Measurements from ENCODE around the gene HTR2A.
"Not testable (repeated sequence)": the region's sequence is repeated elsewhere in the genome, so short reads cannot be mapped to it uniquely, and the experiment has no call there.

Gene HTR2A

GRCh38 chr13:46804921-46805320 is 91.9 kb downstream of the HTR2A start:
- not testable (repeated sequence) for DNase-seq (ENCODE audit: low read depth)

DNA sequence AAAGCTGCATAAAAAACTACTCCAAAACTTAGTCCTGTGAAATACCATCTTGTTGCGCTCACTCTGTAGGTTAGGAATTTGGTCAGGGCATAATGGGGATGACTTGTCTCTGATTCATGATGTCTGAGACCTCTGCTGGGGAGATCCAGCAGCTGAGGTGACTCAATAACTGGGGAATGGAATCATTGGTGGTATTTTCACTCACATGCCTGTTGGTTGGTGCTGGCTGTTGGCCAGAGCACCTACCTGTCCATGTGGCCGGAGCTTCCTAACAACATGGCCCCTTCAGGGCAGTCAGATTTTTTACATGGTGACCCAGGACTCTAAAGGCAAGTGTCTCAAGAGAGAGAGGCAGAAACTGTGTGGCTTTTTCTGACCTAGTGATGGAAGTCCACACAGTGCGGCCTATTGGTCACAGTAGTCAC is 92.5 kb downstream of the HTR2A start:
- DNase-seq (ENCODE audit: low read depth): no peak

- DNase-seq (ENCODE audit: low read depth): no peak
These were observed 93.3 kb downstream of the HTR2A start for GRCh38 chr13:46803586-46803985.

- no peak for DNase-seq (ENCODE audit: low read depth)
These were observed 95.0 kb downstream of the HTR2A start for GRCh38 chr13:46801858-46802257.

DNA sequence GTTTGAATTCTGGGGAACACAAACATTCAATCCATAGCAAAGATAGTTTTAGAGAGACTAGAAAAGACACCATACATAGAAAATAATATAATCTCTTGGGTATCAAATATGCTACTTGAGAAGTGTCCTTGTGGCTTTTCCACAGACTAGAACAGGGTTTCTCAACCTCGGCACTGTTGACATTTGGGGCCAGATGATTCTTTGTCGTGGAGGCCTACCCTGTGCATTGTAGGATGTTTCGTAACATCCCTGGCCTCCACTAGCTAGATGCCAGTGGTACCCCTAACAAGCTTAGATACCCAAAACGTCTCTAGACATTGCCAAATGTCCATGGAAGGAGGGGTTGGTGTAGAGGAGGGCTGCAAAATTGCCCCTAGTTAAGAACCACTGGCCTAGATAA is 97.7 kb downstream of the HTR2A start:
- DNase-seq (ENCODE audit: low read depth): no peak

- DNase-seq (ENCODE audit: low read depth): no peak
These were observed 99.2 kb downstream of the HTR2A start for GRCh38 chr13:46797501-46798237.

- DNase-seq (ENCODE audit: low read depth): peak; percentile 76
These were observed 100.1 kb downstream of the HTR2A start, which contains the start of gene ESD for GRCh38 chr13:46796515-46797474. TSS of gene ESD (minus strand) at chr13:46797161. CDS start at chr13:46791413, 5,748 bp downstream.

DNA sequence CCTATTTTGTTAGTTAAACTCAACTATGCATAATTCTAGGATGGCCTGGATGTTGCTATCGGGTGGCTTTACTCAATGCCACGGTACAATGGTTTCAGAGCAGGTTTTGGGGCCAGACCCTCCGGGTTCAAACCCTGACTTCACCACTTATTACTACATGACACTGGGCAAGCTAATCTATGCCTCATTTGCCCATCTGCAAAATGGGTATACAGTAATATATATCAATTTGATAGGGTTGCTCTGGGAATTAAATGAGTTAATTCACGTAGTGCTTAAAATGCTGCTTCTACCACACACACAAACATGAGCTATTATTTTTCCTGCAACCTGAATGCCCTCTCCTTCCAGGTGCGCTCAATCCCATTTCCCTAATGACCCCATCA is 100.7 kb downstream of the HTR2A start:
- DNase-seq (ENCODE audit: low read depth): no peak

DNA sequence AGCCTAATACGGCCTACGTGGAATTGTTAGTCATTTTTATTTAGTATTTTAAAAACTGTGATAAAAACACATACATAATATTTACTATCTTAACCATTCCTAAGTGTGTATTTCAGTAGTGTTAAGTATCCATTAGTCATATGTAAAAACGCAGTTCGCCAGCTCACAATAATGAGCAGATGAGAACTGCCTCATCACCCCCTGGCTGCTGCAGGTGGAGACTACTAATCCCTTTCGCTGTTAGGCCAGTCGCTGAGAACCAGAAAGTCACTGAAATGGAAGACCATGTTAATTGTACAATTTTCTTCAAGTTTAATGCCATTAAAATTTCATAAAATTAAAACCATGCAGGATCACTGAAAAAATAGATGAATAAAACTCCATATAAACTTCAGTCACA is 101.5 kb downstream of the HTR2A start:
- no peak for DNase-seq (ENCODE audit: low read depth)

DNA sequence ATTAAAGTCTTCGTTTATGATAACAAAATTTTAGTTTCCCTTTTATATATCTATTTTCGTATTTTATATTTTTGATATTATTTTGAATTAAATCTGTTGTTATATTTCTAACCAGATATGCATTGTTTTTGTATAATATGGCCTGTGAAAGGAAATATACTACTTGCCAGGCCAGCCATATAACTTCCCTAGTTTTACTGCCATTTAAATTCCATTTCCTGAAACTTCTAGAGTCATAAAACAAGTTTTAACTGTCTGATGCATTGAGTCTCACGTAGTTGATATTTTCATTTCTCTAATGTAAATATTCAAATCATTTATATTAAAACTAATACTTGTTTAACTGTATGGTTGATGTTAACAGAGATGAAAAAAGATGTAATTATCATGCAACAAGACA is 113.3 kb downstream of the HTR2A start:
- no peak for DNase-seq (ENCODE audit: low read depth)

DNA sequence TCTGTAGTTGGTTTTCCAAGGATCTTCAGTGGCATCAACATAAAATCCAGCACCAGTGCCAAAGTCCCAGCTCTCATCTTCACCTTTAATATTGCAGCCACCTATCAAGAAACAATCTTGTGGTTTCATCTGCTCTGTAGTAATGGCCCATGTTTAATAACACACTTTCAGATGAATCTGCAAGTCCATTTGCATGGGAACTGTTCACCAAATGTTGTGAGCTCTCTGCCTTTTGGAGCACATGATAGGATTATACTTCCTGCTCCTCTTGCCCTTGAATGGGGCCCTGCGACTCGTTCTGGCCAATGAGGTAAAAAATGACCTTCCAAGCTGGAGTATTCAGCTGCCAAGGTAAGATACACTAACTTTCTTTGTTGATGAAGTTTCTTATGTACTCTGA is 114.2 kb downstream of the HTR2A start:
- DNase-seq (ENCODE audit: low read depth): no peak

GRCh38 chr13:46782066-46782465 is 114.8 kb downstream of the HTR2A start:
- DNase-seq (ENCODE audit: low read depth): no peak

Data from T-helper 22 cell (primary cell).